ENCODE data around the gene KAT6B.

The KAT6B gene

GRCh38 chr10:74851831-74852230, 25.4 kb downstream of the KAT6B start:
- Histone ChIP-seq H3K27me3 (ENCODE audit: control insufficient read depth in 3 of 3, insufficient read depth in 3 of 3, low read depth in 1 of 3, low read length in 3 of 3) (no peaks in the 10 kb centered on the region), H3K4ac (ENCODE audit: low read length) (no peak overlapping the region), H4K8ac (ENCODE audit: low read depth, low read length) (no peak overlapping the region), H3K18ac (ENCODE audit: low read length) (no peak overlapping the region), H2BK15ac (ENCODE audit: low read length) (no peak overlapping the region), H2BK12ac (ENCODE audit: low read length) (no peak overlapping the region), H4K91ac (ENCODE audit: low read depth, low read length, poor library complexity) (no peak overlapping the region), H2AK5ac (ENCODE audit: low read depth, low read length) (no peak overlapping the region), H3K4me2 (ENCODE audit: insufficient read depth, low read length, poor library complexity, severe bottlenecking) (no peak overlapping the region), H2BK120ac (ENCODE audit: low read depth, low read length) (no peak overlapping the region), H2AFZ (ENCODE audit: low read length) (no peak overlapping the region), H3K4me1 (ENCODE audit: control insufficient read depth in 2 of 2, insufficient read depth in 1 of 2, low read depth in 1 of 2, low read length in 2 of 2) (peaks cover 1 to 7% of the 10 kb centered on the region in 2 donors), H3K36me3 (replicated peaks in 1 of 2; ENCODE audit: control insufficient read depth in 2 of 2, insufficient read depth in 2 of 2, low read length in 2 of 2) (peaks cover 0 to 18% of the 10 kb centered on the region in 2 donors), H3K27ac (replicated peaks; ENCODE audit: low read length) (no peak overlapping the region), H3K23ac (ENCODE audit: low read depth, low read length, poor library complexity) (no peak overlapping the region), H3K14ac (ENCODE audit: low read length) (no peak overlapping the region), H3K9ac (ENCODE audit: low read depth, low read length, poor library complexity) (no peak overlapping the region), H3K4me3 (ENCODE audit: low read length in 2 of 2) (no peak overlapping the region), H3K9me3 (replicated peaks in 1 of 2; ENCODE audit: control insufficient read depth in 2 of 2, insufficient read depth in 1 of 2, low read depth in 1 of 2, low read length in 2 of 2) (peaks cover 0 to 3% of the 10 kb centered on the region in 2 donors), H2BK5ac (ENCODE audit: low read length) (no peak overlapping the region), H3K79me1 (ENCODE audit: low read depth, low read length) (peaks cover 6% of the 10 kb centered on the region)
- no peak for DNase-seq (ENCODE audit: low spot score)

GRCh38 chr10:74852381-74852780, 26.0 kb downstream of the KAT6B start:
- Histone ChIP-seq H3K4me1 (ENCODE audit: control insufficient read depth in 2 of 2, insufficient read depth in 1 of 2, low read depth in 1 of 2, low read length in 2 of 2) (peaks cover 1 to 7% of the 10 kb centered on the region in 2 donors), H3K4ac (ENCODE audit: low read length) (no peak overlapping the region), H2BK120ac (ENCODE audit: low read depth, low read length) (no peak overlapping the region), H3K79me1 (ENCODE audit: low read depth, low read length) (peaks cover 6% of the 10 kb centered on the region), H3K23ac (ENCODE audit: low read depth, low read length, poor library complexity) (no peak overlapping the region), H3K27ac (replicated peaks; ENCODE audit: low read length) (no peak overlapping the region), H3K27me3 (ENCODE audit: control insufficient read depth in 3 of 3, insufficient read depth in 3 of 3, low read depth in 1 of 3, low read length in 3 of 3) (no peaks in the 10 kb centered on the region), H2BK5ac (ENCODE audit: low read length) (no peak overlapping the region), H2AFZ (ENCODE audit: low read length) (no peak overlapping the region), H2AK5ac (ENCODE audit: low read depth, low read length) (no peak overlapping the region), H3K14ac (ENCODE audit: low read length) (no peak overlapping the region), H3K9ac (ENCODE audit: low read depth, low read length, poor library complexity) (no peak overlapping the region), H4K91ac (ENCODE audit: low read depth, low read length, poor library complexity) (no peak overlapping the region), H3K4me2 (ENCODE audit: insufficient read depth, low read length, poor library complexity, severe bottlenecking) (no peak overlapping the region), H4K8ac (ENCODE audit: low read depth, low read length) (no peak overlapping the region), H3K36me3 (replicated peaks in 1 of 2; ENCODE audit: control insufficient read depth in 2 of 2, insufficient read depth in 2 of 2, low read length in 2 of 2) (peaks cover 0 to 16% of the 10 kb centered on the region in 2 donors), H2BK12ac (ENCODE audit: low read length) (no peak overlapping the region), H3K4me3 (ENCODE audit: low read length in 2 of 2) (no peak overlapping the region), H3K18ac (ENCODE audit: low read length) (no peak overlapping the region), H2BK15ac (ENCODE audit: low read length) (no peak overlapping the region), H3K9me3 (replicated peaks in 1 of 2; ENCODE audit: control insufficient read depth in 2 of 2, insufficient read depth in 1 of 2, low read depth in 1 of 2, low read length in 2 of 2) (peaks cover 0 to 6% of the 10 kb centered on the region in 2 donors)
- no CpG with 5 or more reads among the region's 2 CpGs for WGBS, 2 donors (ENCODE audit: extremely low coverage in 2 of 2, insufficient read length in 2 of 2, insufficient replicate concordance in 1 of 2)
- DNase-seq (ENCODE audit: low spot score) = no peak

- Histone ChIP-seq H3K4ac (ENCODE audit: low read length) (no peak overlapping the region), H3K9me3 (replicated peaks in 1 of 2; ENCODE audit: control insufficient read depth in 2 of 2, insufficient read depth in 1 of 2, low read depth in 1 of 2, low read length in 2 of 2) (peaks cover 0 to 8% of the 10 kb centered on the region in 2 donors), H3K79me1 (ENCODE audit: low read depth, low read length) (peaks cover 2% of the 10 kb centered on the region), H3K4me2 (ENCODE audit: insufficient read depth, low read length, poor library complexity, severe bottlenecking) (no peak overlapping the region), H3K14ac (ENCODE audit: low read length) (no peak overlapping the region), H3K23ac (ENCODE audit: low read depth, low read length, poor library complexity) (no peak overlapping the region), H2BK5ac (ENCODE audit: low read length) (no peak overlapping the region), H2BK12ac (ENCODE audit: low read length) (no peak overlapping the region), H4K8ac (ENCODE audit: low read depth, low read length) (no peak overlapping the region), H2AFZ (ENCODE audit: low read length) (no peak overlapping the region), H3K36me3 (replicated peaks in 1 of 2; ENCODE audit: control insufficient read depth in 2 of 2, insufficient read depth in 2 of 2, low read length in 2 of 2) (peaks cover 0 to 4% of the 10 kb centered on the region in 2 donors), H3K27ac (replicated peaks; ENCODE audit: low read length) (no peak overlapping the region), H2AK5ac (ENCODE audit: low read depth, low read length) (no peak overlapping the region), H3K27me3 (ENCODE audit: control insufficient read depth in 3 of 3, insufficient read depth in 3 of 3, low read depth in 1 of 3, low read length in 3 of 3) (no peaks in the 10 kb centered on the region), H2BK15ac (ENCODE audit: low read length) (no peak overlapping the region), H3K4me3 (ENCODE audit: low read length in 2 of 2) (no peak overlapping the region), H3K4me1 (ENCODE audit: control insufficient read depth in 2 of 2, insufficient read depth in 1 of 2, low read depth in 1 of 2, low read length in 2 of 2) (peaks cover 1 to 7% of the 10 kb centered on the region in 2 donors), H2BK120ac (ENCODE audit: low read depth, low read length) (no peak overlapping the region), H3K9ac (ENCODE audit: low read depth, low read length, poor library complexity) (no peak overlapping the region), H3K18ac (ENCODE audit: low read length) (no peak overlapping the region), H4K91ac (ENCODE audit: low read depth, low read length, poor library complexity) (no peak overlapping the region)
- no peak for DNase-seq (ENCODE audit: low spot score)
- WGBS, 2 donors (ENCODE audit: extremely low coverage in 2 of 2, insufficient read length in 2 of 2, insufficient replicate concordance in 1 of 2) = no CpG with 5 or more reads among the region's 4 CpGs
These were observed 28.2 kb downstream of the KAT6B start for GRCh38 chr10:74854610-74855009.

- Histone ChIP-seq H3K18ac (ENCODE audit: low read length) (no peak overlapping the region), H3K4ac (ENCODE audit: low read length) (no peak overlapping the region), H2BK15ac (ENCODE audit: low read length) (no peak overlapping the region), H2AFZ (ENCODE audit: low read length) (no peak overlapping the region), H4K8ac (ENCODE audit: low read depth, low read length) (no peak overlapping the region), H2BK120ac (ENCODE audit: low read depth, low read length) (no peak overlapping the region), H3K9ac (ENCODE audit: low read depth, low read length, poor library complexity) (no peak overlapping the region), H3K4me2 (ENCODE audit: insufficient read depth, low read length, poor library complexity, severe bottlenecking) (no peak overlapping the region), H4K91ac (ENCODE audit: low read depth, low read length, poor library complexity) (no peak overlapping the region), H2BK12ac (ENCODE audit: low read length) (no peak overlapping the region), H3K79me1 (ENCODE audit: low read depth, low read length) (peaks cover 2% of the 10 kb centered on the region), H3K27ac (replicated peaks; ENCODE audit: low read length) (no peak overlapping the region), H3K4me1 (ENCODE audit: control insufficient read depth in 2 of 2, insufficient read depth in 1 of 2, low read depth in 1 of 2, low read length in 2 of 2) (peaks cover 1 to 7% of the 10 kb centered on the region in 2 donors), H3K4me3 (ENCODE audit: low read length in 2 of 2) (no peak overlapping the region), H2AK5ac (ENCODE audit: low read depth, low read length) (no peak overlapping the region), H3K14ac (ENCODE audit: low read length) (no peak overlapping the region), H3K36me3 (replicated peaks in 1 of 2; ENCODE audit: control insufficient read depth in 2 of 2, insufficient read depth in 2 of 2, low read length in 2 of 2) (peaks cover 0 to 2% of the 10 kb centered on the region in 2 donors), H3K23ac (ENCODE audit: low read depth, low read length, poor library complexity) (no peak overlapping the region), H2BK5ac (ENCODE audit: low read length) (no peak overlapping the region), H3K27me3 (ENCODE audit: control insufficient read depth in 3 of 3, insufficient read depth in 3 of 3, low read depth in 1 of 3, low read length in 3 of 3) (no peaks in the 10 kb centered on the region), H3K9me3 (replicated peaks in 1 of 2; ENCODE audit: control insufficient read depth in 2 of 2, insufficient read depth in 1 of 2, low read depth in 1 of 2, low read length in 2 of 2) (peaks cover 0 to 8% of the 10 kb centered on the region in 2 donors)
- no peak for DNase-seq (ENCODE audit: low spot score)
- WGBS, 2 donors (ENCODE audit: extremely low coverage in 2 of 2, insufficient read length in 2 of 2, insufficient replicate concordance in 1 of 2) = no CpG with 5 or more reads among the region's 2 CpGs
These were observed 28.6 kb downstream of the KAT6B start for GRCh38 chr10:74855027-74855426.
